ENCODE measurements around the gene NELL1. TPM values are rescaled to one million over a fixed set of nuclear protein-coding genes. Genes with fewer than 3 reads are reported as not detected.

NELL1 gene
- total RNA-seq, 1 experiment from 2014 or later: not detected

- Histone ChIP-seq H3K9me3 (ENCODE audit: control insufficient read depth, insufficient read depth, low read depth, low read length) (no peaks in the 10 kb centered on the region), H3K4me1 (ENCODE audit: control insufficient read depth, insufficient read depth, low read length) (no peaks in the 10 kb centered on the region), H3K4me3 (ENCODE audit: low read depth in 2 of 2, low read length in 2 of 2) (no peak overlapping the region), H3K27ac (ENCODE audit: low read length) (no peak overlapping the region), H3K27me3 (ENCODE audit: control insufficient read depth, insufficient read depth, low read length) (no peaks in the 10 kb centered on the region), H3K36me3 (ENCODE audit: control insufficient read depth, insufficient read depth, low read length) (no peaks in the 10 kb centered on the region)
- ChIA-PET CTCF (no interaction called here), POLR2A (no interaction called here)
- no TSS peak for BruUV-seq (replicated peaks)
- intact Hi-C loops (cut with micrococcal nuclease; ENCODE audit: unreplicated experiment) (no loop called here), in situ Hi-C loops (cut with HindIII; ENCODE audit: low pct_unique_long_range_greater_than_20kb, low sequenced_read_pairs) (no loop called here)
- no peak for TF ChIP-seq SIN3A (IDR thresholded peaks at IDR 0.05; ENCODE audit: borderline replicate concordance, insufficient read depth, low read depth, low read length)
- no peak for TF ChIP-seq REST (IDR thresholded peaks at IDR 0.05; ENCODE audit: insufficient read depth in 1 of 2, low read depth in 2 of 2, low read length in 1 of 2)
- TF ChIP-seq POLR2AphosphoS5 (IDR thresholded peaks at IDR 0.05; ENCODE audit: low read depth, low read length): no peak
- TF ChIP-seq TCF7L2 (IDR thresholded peaks at IDR 0.05; ENCODE audit: low read depth, low read length): no peak
- TF ChIP-seq CTCF (IDR thresholded peaks at IDR 0.05): no peak
- ATAC-seq (no peak), DNase-seq (ENCODE audit: low read depth, low spot score) (no peak)
Measured at GRCh38 chr11:21180182-21180581, 510.8 kb downstream of the NELL1 start.

DNA sequence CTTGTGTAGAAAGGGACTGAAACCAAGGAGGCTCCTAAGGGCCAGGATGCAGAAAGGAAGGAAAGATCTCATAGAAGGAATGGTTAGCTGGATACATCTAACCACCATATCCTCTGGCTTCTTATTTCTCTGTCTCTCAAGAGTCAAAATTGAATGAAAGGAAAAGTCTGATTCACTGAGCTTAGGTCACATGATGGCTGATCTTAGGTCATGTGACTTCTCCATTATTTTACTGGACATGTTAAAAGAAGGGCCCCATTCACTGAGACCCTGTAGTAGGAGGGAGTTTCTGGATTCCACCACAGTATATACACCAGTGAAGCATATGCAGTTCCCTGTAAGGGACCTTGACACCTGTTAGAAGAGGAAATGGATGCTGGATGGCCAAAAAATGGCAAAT, 516.6 kb downstream of the NELL1 start:
- in situ Hi-C loops (cut with HindIII; ENCODE audit: low pct_unique_long_range_greater_than_20kb, low sequenced_read_pairs): no loop called here
- CTCF ChIA-PET: no interaction called here
- Histone ChIP-seq H3K27ac (ENCODE audit: low read length) (no peak overlapping the region), H3K9me3 (ENCODE audit: control insufficient read depth, insufficient read depth, low read depth, low read length) (no peaks in the 10 kb centered on the region), H3K36me3 (ENCODE audit: control insufficient read depth, insufficient read depth, low read length) (no peaks in the 10 kb centered on the region), H3K4me3 (ENCODE audit: low read depth in 2 of 2, low read length in 2 of 2) (no peak overlapping the region), H3K27me3 (ENCODE audit: control insufficient read depth, insufficient read depth, low read length) (no peaks in the 10 kb centered on the region), H3K4me1 (ENCODE audit: control insufficient read depth, insufficient read depth, low read length) (no peaks in the 10 kb centered on the region)
- TF ChIP-seq CTCF (IDR thresholded peaks at IDR 0.05) (no peak), TCF7L2 (IDR thresholded peaks at IDR 0.05; ENCODE audit: low read depth, low read length) (no peak), SIN3A (IDR thresholded peaks at IDR 0.05; ENCODE audit: borderline replicate concordance, insufficient read depth, low read depth, low read length) (no peak), REST (IDR thresholded peaks at IDR 0.05; ENCODE audit: insufficient read depth in 1 of 2, low read depth in 2 of 2, low read length in 1 of 2) (no peak), POLR2AphosphoS5 (IDR thresholded peaks at IDR 0.05; ENCODE audit: low read depth, low read length) (no peak)
- POLR2A ChIA-PET: no interaction called here
- ATAC-seq (no peak), DNase-seq (ENCODE audit: low read depth, low spot score) (no peak)
- intact Hi-C loops (cut with micrococcal nuclease; ENCODE audit: unreplicated experiment): no loop called here
- no TSS peak for BruUV-seq (replicated peaks)
